Neural progenitor cell (in vitro differentiated cells): ENCODE data around the gene TNK2. TPM values are rescaled to one million over a fixed set of nuclear protein-coding genes. Genes with fewer than 3 reads are reported as not detected.

ENCODE experiments used
- DNase-seq: peaks from one replicate; pipeline ENCODE4 v3.0.0-alpha.2; 2016; ENCODE audit warnings: low spot score
- H2AFZ ChIP-seq: fragments of 200-600 bp; sonication (generic); replicated peaks from 2 replicates; pipeline ENCODE4 v1.6.1; 2016; ENCODE audit warnings: antibody characterized with exemption
- H3F3A ChIP-seq: fragments of 200-600 bp; sonication (generic); 2 replicates; pipeline ENCODE4 v1.6.1; 2016; ENCODE audit warnings: antibody characterized with exemption, low read depth
- H3K27ac ChIP-seq: fragments of 200-600 bp; sonication (generic); 2 replicates; pipeline ENCODE4 v1.5.1; 2016; ENCODE audit warnings: mild to moderate bottlenecking
- H3K27me3 ChIP-seq: fragments of 200-600 bp; sonication (generic); 2 replicates; pipeline ENCODE4 v1.6.1; 2016; ENCODE audit warnings: mild to moderate bottlenecking, moderate library complexity
- H3K36me3 ChIP-seq: fragments of 200-600 bp; sonication (generic); 2 replicates; pipeline ENCODE4 v1.5.1; 2016
- H3K4me1 ChIP-seq: fragments of 200-600 bp; sonication (generic); 2 replicates; pipeline ENCODE4 v1.6.1; 2016; ENCODE audit warnings: mixed run types
- H3K4me2 ChIP-seq: fragments of 200-600 bp; sonication (generic); 2 replicates; pipeline ENCODE4 v1.6.1; 2016
- H3K4me3 ChIP-seq: fragments of 200-600 bp; sonication (generic); 2 replicates; pipeline ENCODE4 v1.5.1; 2016
- H3K79me2 ChIP-seq: fragments of 200-600 bp; sonication (generic); 2 replicates; pipeline ENCODE4 v1.6.1; 2016; ENCODE audit warnings: low read depth
- H3K9ac ChIP-seq: fragments of 200-600 bp; sonication (generic); 2 replicates; pipeline ENCODE4 v1.6.1; 2016
- H3K9me3 ChIP-seq: fragments of 200-600 bp; sonication (generic); 2 replicates; pipeline ENCODE4 v1.5.1; 2016; ENCODE audit warnings: low read depth
- H4K20me1 ChIP-seq: fragments of 200-600 bp; sonication (generic); 2 replicates; pipeline ENCODE4 v1.6.1; 2016; ENCODE audit warnings: low read depth
- H3K27ac Mint-ChIP-seq: 3 replicates; pipeline ENCODE4 v1.8.0; 2021; ENCODE audit warnings: mixed read lengths
- H3K27me3 Mint-ChIP-seq: 2 replicates; pipeline ENCODE4 v1.8.0; 2022; ENCODE audit warnings: low read depth, mild to moderate bottlenecking, inconsistent platforms, moderate library complexity, mixed read lengths; ENCODE audit not compliant: insufficient read depth
- H3K36me3 Mint-ChIP-seq: 3 replicates; pipeline ENCODE4 v1.8.0; 2021; ENCODE audit warnings: mixed read lengths
- H3K4me1 Mint-ChIP-seq: 3 replicates; pipeline ENCODE4 v1.8.0; 2021; ENCODE audit warnings: mixed read lengths
- H3K4me3 Mint-ChIP-seq: 3 replicates; pipeline ENCODE4 v1.8.0; 2021; ENCODE audit warnings: mild to moderate bottlenecking, moderate library complexity, mixed read lengths
- H3K9me3 Mint-ChIP-seq: 3 replicates; pipeline ENCODE4 v1.8.0; 2020; ENCODE audit warnings: mixed read lengths
- EZH2 ChIP-seq: fragments of 200-600 bp; sonication (generic); IDR thresholded peaks from 2 replicates; pipeline ENCODE4 v1.6.1; 2017; ENCODE audit warnings: antibody characterized with exemption, mild to moderate bottlenecking, moderate library complexity
- EZH2phosphoT487 ChIP-seq: fragments of 200-600 bp; sonication (generic); IDR thresholded peaks from 2 replicates; pipeline ENCODE4 v1.6.1; 2017; ENCODE audit warnings: antibody characterized with exemption
- total RNA-seq: library from RNA; depleted of rRNA; stranded (reverse); fragments of >200 nt; gene quantifications from 2 replicates; pipeline ENCODE4 v1.2.3, GENCODE V29; 2015; ENCODE audit warnings: low replicate concordance
- TF ChIP-seq, protein P1 (sequence below): fragments of 200-600 bp; sonication (generic); IDR thresholded peaks from 2 replicates; pipeline ENCODE4 v1.5.1; 2017; ENCODE audit warnings: antibody characterized with exemption, mild to moderate bottlenecking

The TNK2 gene
- total RNA-seq, 1 donor from 2014 or later = 5.4 TPM

GRCh38 chr3:195893916-195894465 is 14.4 kb downstream of the TNK2 start:
- Histone ChIP-seq H3K27ac (no peak overlapping the region), H3K27me3 (no peaks in the 10 kb centered on the region), H3K9me3 (no peaks in the 10 kb centered on the region), H3K36me3 (no peaks in the 10 kb centered on the region), H3K4me2 (no peak overlapping the region), H4K20me1 (peaks cover 67% of the 10 kb centered on the region), H3K4me1 (peaks cover 58% of the 10 kb centered on the region), H3F3A (peaks cover 49% of the 10 kb centered on the region), H3K4me3 (no peak overlapping the region), H3K79me2 (peaks cover 40% of the 10 kb centered on the region), H2AFZ (no peak overlapping the region), H3K9ac (no peak overlapping the region)
- Mint-ChIP-seq H3K9me3 (no peaks in the 10 kb centered on the region), H3K27me3 (peaks cover 8% of the 10 kb centered on the region), H3K4me1 (peaks cover 63% of the 10 kb centered on the region), H3K4me3 (peak overlapping the region; percentile 67), H3K36me3 (no peaks in the 10 kb centered on the region), H3K27ac (no peak overlapping the region)
- no peak for DNase-seq
- TF ChIP-seq, protein P1, sequence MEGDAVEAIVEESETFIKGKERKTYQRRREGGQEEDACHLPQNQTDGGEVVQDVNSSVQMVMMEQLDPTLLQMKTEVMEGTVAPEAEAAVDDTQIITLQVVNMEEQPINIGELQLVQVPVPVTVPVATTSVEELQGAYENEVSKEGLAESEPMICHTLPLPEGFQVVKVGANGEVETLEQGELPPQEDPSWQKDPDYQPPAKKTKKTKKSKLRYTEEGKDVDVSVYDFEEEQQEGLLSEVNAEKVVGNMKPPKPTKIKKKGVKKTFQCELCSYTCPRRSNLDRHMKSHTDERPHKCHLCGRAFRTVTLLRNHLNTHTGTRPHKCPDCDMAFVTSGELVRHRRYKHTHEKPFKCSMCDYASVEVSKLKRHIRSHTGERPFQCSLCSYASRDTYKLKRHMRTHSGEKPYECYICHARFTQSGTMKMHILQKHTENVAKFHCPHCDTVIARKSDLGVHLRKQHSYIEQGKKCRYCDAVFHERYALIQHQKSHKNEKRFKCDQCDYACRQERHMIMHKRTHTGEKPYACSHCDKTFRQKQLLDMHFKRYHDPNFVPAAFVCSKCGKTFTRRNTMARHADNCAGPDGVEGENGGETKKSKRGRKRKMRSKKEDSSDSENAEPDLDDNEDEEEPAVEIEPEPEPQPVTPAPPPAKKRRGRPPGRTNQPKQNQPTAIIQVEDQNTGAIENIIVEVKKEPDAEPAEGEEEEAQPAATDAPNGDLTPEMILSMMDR = no peak
- no peak for TF ChIP-seq EZH2
- no peak for TF ChIP-seq EZH2phosphoT487

- H3K9me3 Mint-ChIP-seq = no peaks in the 10 kb centered on the region
- DNase-seq = no peak
- no peaks in the 10 kb centered on the region for H3K27me3 ChIP-seq
- TF ChIP-seq EZH2phosphoT487 (no peak), EZH2 (no peak)
- TF ChIP-seq, protein P1 = no peak
- H3K4me3 Mint-ChIP-seq = peak overlapping the region; percentile 67
- H3K79me2 ChIP-seq = peaks cover 36% of the 10 kb centered on the region
- no peaks in the 10 kb centered on the region for H3K9me3 ChIP-seq
- no peak overlapping the region for H3K27ac ChIP-seq
- peaks cover 8% of the 10 kb centered on the region for H3K27me3 Mint-ChIP-seq
- no peaks in the 10 kb centered on the region for H3K36me3 ChIP-seq
- peaks cover 59% of the 10 kb centered on the region for H3K4me1 ChIP-seq
- H3K36me3 Mint-ChIP-seq = no peaks in the 10 kb centered on the region
- no peak overlapping the region for H3K27ac Mint-ChIP-seq
- H3K9ac ChIP-seq = no peak overlapping the region
- H4K20me1 ChIP-seq = peaks cover 71% of the 10 kb centered on the region
- no peak overlapping the region for H2AFZ ChIP-seq
- no peak overlapping the region for H3K4me3 ChIP-seq
- H3K4me1 Mint-ChIP-seq = peaks cover 68% of the 10 kb centered on the region
- H3K4me2 ChIP-seq = peak overlapping the region; percentile 61
- peaks cover 54% of the 10 kb centered on the region for H3F3A ChIP-seq
Measured at GRCh38 chr3:195893516-195893915, 14.8 kb downstream of the TNK2 start.

DNA sequence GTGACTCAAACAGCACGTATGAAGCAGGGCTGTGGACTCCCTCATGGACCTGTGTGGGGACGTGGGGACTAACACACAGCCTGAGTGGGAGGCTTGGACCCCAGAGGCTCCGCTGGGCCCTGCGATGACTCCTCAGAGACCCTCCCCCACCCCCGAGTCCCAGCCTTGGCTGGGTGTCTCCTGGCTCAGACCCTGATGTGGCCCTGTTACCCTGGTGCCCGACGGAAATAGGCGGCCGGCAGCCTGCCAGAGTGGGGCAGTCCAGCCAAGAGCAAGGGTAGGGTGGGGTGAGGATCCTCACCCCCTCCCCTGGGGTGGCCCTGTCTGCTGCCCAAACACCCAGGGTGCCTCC is 15.3 kb downstream of the TNK2 start:
- H3K4me1 ChIP-seq = peaks cover 59% of the 10 kb centered on the region
- peaks cover 70% of the 10 kb centered on the region for H4K20me1 ChIP-seq
- DNase-seq = no peak
- no peak overlapping the region for H3K27ac Mint-ChIP-seq
- no peak overlapping the region for H3K27ac ChIP-seq
- H3K4me1 Mint-ChIP-seq = peaks cover 63% of the 10 kb centered on the region
- no peaks in the 10 kb centered on the region for H3K36me3 ChIP-seq
- no peaks in the 10 kb centered on the region for H3K9me3 ChIP-seq
- no peak overlapping the region for H3K4me3 Mint-ChIP-seq
- no peaks in the 10 kb centered on the region for H3K36me3 Mint-ChIP-seq
- TF ChIP-seq EZH2phosphoT487 (no peak), EZH2 (no peak)
- TF ChIP-seq, protein P1 = no peak
- peaks cover 51% of the 10 kb centered on the region for H3F3A ChIP-seq
- peak overlapping the region; percentile 61 for H3K4me2 ChIP-seq
- no peak overlapping the region for H3K4me3 ChIP-seq
- no peak overlapping the region for H3K9ac ChIP-seq
- peaks cover 31% of the 10 kb centered on the region for H3K79me2 ChIP-seq
- H3K9me3 Mint-ChIP-seq = no peaks in the 10 kb centered on the region
- H3K27me3 ChIP-seq = no peaks in the 10 kb centered on the region
- H2AFZ ChIP-seq = no peak overlapping the region
- H3K27me3 Mint-ChIP-seq = peaks cover 8% of the 10 kb centered on the region
